ENCODE measurements around the gene RNASEH1.

The RNASEH1 gene

DNA sequence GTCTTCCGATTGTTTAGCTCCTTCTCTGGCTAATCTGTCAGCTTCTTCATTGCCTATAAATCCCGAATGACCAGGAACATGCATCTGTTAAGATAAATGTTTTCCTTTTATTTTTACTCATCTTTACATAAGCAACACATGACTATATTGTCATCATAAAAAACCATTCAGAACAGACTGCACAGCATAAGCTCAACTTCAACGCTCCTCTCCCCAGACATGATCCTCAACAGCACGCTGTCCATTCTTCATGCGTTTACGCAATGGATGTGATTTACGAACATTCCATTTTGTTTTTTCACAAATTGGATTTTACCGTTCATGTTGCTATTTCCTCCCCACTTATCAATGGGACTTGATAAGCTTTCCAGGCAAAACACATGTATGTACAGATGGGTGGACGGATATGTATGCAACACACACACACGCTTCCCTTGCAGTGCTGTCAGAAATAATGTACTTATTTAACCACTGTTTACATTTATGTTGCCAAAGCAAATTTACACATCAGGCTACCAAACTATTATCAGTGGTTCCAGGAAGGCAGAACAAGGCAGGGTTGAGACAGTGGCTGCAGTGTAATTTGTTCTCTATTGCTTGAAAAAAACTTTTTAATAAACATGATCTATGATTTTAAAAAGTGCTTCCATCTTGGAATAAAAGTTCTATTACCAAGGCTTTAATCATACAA is 12.2 kb downstream of the RNASEH1 start:
- DNase-seq = no peak

DNA sequence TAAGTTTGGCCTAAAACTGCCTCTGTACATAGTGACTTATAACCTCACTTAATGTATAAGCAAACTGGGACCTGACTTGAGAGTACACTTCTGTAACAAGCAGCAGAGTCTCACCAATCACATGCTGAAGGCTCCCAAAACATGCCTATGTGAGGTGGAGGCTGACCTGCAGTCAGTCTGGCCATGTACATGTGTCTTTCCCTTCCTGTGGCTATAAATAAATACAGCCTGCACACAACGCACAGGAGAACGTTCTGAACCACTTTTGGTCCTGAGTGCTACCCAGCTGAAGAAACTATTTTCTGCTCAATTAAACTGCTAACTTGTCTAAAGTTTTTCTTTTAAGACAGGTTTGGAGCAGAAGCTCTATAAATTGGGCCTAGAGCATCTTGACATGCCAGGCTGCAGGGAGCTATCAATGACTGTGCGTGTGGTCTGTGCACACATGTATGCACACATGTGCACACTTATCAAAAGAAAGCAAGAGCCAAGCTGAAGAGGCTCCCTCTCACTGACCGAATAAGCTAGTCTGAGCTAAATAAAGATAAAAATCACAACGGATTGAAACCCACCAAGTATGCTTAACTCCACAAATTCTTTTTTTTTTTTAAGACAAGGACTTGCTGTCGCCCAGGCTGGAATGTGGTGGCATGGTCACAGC is 15.0 kb downstream of the RNASEH1 start:
- DNase-seq = no peak

DNA sequence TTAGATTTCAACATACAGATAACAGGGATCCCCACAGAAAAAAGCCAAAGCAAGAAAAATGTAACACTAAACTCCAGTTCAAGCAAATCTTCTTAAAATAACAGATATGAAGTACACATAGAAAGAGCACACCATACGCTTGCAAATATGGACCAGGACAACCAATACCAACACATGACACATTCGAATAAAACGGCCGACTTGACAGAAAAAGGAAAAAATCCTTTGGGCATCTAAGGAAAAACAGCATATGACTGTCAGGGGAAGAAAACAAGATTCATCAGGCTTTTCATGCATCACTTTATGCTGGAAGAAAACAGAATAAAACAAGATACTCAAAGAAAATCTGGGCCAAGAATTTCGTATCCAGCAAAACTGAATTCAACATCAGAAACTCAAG is 16.0 kb downstream of the RNASEH1 start:
- no peak for DNase-seq

DNA sequence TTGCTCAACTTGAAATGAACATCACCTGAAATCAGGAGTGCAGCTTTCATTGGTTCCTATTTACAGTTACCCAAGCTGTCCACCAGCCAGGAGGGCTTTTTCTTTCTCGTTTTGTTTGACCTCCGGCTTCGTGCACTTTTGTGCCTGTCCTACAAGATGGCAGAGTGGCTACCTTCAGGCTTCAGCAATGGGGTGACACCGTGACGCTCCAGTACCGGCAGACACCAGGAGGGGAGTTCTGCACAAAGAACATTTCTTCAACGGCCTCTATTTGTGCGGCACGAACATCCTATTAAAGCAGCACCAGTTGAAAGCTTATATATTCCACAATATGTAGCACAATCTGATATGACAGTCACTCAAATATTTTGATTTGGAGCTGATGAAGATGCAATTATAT is 18.3 kb downstream of the RNASEH1 start:
- DNase-seq = no peak

DNA sequence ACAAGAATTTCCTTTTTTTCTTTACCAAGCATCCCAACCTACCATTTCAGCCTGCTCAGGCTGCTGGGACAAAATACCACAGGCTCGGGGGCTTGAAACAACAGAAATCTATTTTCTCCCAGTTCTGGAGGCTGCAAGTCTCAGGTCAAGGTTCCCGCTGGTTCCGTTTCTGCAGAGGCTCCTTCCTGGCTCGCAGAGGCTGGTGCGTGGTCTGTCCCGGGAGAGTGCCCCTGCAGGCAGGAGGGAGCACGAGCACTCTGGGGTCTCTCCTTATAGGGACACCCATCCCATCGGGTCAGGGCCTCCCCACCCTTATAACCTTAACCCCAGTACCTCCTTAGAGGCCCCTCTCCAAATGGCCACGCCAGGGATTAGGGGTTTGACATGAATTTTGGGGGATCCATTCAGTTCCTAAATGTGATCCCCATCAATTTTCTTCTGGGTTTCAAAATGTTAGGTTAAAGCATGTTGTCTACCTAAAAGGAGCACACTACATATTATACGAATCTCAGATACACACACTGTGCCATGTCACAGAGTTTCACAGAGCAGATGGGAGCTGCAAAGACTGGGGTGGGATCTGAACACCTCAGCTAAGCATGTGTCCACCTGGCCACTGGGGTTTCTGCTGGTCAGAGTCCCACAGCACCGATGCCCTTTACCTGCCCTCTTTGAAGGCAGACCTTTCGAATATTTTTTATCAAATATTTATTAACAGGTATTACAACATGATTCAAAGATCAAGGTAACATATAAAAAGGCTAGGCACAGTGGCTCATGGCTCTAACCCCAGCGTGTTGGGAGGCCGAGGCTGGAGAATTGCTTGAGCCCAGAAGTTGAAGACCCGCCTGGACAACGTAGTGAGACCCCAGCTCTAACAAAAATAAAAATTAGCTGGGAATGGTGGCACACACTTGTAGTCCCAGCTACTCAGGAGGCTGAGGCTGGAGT is 21.2 kb downstream of the RNASEH1 start:
- DNase-seq = peak; percentile 48

DNA sequence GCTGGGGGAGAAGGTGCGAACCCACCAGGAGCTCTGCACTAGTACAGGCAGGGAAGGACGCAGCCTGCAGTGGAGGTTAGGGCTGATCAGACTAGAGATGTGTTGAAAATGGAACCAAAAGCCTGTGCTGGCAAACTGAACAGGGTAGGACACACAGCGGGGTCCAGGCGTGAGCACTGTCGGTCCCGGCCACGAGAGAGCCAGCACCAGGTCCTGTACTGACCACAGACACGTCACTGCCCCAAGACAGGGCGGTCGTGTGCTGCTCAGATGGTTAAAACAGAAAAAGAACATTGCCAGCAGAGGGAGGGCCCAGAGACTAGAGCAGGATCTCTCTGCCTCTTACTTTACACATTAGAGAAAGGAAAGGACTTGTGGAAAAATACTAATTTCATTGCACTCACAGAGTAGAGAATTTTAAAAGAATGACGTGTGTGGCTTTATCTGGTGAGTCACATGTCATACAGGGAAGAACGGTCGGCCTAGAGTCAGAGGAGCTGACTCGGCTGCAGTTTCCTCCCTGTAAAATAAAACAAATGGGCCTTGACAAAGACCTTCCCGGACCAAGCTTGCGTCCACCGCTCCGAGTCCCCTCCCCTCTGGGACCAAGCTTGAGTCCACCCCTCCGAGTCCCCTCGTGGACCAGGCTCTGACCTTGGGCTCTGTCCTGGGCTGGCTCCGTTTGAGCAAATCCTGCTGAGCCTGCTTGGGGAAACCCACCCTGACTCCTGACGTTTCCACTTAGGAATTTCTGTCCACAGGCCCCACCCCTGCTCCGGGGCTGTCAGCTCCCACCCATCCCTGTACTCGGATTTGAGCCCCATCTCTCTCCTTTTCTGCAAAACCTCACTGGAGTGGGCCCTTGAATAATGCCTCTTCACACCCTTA is 22.1 kb downstream of the RNASEH1 start:
- DNase-seq = peak; percentile 62

DNA sequence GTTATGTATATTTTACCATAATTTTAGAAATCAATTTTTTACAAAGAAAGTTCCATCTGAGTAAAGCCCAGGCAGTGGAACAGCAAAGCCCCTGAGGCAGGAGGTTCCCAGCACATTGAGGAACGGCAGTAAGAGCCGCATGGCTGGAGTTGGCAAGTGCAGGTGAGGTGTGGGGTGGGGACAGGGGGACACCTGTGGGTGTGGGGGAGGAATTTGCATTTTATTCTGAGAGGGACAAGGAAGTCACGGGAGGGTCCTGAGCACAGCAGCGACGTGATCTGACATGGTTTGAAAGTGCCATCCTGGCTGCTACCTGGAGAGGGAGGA is 22.7 kb downstream of the RNASEH1 start:
- no peak for DNase-seq

DNA sequence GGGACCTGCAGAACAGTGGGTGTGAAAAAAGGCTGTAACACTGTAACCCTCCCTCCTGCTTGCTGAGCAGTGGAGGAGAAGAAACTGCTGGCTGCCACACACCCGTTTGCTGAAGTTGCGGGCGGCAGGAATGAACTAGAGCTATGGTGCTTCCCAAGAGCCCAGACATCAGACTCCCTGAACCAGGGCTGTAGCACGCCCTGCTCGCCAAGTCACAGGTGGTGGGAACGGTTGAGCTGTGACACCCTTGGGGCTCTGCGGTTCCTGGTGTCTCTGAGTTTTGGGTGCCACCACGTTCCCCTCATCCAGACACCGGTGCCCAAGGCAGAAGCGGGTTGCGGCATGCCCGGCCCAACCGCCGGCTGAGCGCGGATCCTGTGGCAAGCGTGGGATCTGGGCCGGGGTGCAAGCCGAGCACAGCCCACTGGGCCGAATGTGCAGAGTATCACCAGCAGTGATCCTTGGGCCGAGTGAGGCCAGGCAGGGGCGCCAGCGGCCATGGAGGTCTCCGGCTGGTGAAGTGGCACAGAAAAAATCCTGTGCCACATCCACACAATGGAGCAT is 23.8 kb downstream of the RNASEH1 start:
- no peak for DNase-seq

DNA sequence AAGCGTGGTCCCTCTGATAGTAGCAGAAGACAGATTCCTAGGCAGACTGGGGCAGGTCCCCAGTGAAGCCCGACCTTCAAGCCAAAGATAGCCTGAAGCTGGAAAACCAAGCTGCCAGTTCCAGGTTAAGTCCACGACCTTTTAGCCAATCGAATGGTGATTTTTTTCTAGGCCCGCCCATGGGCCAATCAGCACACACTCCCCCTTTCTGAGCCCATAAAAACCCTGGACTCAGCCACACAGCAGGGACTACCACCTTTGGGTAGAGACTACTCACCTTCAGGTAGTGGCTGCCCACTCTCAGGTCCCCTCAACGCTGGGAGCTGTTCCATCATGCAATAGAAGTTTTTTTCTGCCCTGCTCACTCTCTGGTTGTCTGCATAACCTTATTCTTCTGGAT is 24.3 kb downstream of the RNASEH1 start:
- DNase-seq = no peak

DNA sequence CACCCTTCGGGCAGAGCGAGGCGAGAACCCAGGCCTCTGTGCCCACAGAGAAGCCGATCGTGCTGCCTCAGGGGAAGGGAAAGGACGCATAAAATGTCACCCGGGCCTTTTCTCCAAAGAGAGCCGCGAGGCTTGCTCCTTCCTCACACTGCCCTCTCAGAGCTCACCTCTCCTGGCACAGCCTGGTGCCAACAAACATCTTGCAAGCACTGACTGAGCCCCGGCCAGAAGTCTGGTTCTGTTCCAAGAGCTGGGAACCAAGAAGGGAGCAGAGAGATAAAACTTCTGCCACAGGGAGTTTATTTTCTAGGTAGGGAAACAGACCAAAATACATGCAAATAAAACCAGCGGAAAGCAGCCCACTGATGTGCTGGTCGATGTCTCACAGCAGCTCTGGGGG is 25.2 kb downstream of the RNASEH1 start:
- DNase-seq = no peak

DNA sequence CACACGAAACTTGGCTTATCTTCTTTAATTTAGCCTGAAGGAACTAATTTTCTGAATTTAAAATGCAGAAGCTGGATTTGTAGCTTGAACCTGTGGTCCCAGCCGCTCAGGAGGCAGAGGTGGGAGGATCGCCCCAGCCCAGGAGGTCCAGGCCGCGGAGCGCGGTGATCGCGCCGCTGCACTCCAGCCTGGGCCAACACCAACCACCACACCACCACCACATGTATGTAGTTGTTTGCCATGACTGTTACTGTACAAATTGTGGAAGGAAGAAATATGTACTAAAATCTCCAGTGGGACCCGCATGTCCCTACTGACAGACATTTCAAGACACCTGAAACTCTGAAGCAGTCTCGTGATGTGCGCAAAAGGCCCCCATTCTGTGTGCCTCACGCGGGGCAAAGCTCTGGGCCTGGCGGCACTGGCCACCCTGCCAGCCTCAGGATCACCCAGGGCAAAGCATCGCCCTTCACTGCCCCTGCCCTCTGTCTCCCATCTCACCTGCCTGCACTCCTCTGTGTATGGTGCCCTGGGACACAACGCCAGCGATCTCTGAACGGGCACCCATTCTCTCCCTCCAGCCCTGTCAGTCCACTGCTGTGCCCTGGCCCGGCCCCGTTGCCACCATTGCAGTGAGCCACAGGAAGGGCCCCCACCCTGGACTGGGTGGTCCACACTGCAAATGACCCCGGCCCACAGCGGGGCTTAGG is 28.7 kb downstream of the RNASEH1 start:
- no peak for DNase-seq

DNA sequence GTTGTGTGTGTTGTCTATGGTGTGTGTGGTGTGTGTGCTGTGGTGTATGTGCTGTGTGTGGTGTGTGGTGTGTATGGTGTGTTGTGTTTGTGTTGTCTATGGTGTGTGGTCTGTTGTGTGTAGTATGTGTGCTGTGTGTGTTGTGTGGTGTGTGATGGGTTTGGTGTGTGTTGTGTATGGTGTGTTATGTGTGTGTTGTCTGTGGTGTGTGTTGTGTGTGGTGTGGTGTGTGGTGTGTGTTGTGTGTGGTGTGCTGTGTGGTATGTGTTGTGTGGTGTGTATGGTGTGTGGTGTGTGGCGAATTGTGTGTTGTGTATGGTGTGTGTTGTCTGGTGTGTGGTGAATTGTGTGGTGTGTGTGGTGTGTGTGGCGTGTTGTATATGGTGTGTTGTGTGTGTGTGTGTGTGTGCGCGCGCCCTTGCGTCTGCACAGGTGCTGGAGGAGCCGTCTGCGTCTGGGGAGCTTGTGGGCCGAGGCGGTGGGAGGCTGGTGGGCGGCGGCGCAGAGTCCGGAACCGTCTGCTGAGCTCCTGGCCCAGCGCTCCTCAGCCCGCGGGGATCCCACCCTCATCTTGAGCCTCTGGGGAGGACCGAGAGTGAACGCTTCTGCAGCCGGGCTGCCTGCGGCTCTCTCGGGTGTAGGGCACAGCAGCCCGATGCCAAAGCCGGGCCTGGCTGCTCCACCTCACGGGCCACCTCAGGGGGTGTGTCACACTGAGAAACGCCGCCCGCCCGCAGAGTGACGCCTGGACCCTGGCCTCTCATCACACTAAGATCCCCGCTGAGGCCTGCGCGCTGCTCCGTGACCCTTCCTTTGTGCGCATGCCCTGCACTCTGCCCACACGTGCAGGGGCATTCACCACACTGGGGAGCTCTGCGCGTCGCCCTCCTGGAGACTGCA is 30.0 kb downstream of the RNASEH1 start:
- DNase-seq = no peak

DNA sequence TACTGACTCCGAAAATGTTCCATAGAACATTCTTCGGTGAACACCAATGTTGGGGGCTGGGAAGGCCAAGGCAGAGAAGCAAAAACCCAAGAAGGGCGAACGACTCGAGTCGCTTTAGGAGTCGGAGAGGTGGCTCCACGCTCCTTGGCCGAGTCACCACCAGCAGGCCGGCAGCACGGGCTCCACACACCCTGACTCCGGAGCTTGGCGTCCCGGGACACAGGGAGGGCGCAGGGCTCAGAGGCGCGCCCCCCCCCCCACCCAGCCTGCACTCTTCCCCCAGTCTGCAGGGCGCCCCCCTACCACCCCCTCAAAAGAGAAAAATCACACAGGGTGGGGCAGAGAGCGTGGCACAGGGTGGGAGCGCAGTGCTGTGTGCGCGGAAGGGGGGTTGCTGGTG is 31.3 kb downstream of the RNASEH1 start:
- DNase-seq = no peak

DNA sequence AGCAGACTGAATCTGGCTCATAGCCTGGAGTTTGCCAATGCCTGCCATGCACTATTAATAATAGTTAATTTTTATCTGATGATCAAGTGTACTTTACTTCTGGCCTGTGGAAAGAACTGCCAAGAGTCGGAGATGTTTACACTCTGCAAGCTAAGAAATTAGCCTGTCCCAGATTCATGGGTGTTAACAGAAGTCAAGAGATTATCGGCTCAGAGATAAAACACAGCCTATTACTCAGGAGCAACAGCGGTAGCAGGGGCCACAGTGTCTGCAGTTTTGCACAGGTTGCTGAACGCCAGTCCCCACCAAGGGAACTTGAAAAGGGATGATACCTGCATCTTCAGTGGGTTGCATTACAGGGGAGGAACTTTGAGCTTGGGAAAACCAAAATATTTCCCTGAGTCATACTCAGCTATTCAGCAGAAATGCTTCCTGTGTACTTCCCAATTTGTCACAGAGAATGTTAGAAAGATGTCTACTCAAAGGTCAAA is 34.5 kb downstream of the RNASEH1 start:
- DNase-seq = peak; percentile 48

DNA sequence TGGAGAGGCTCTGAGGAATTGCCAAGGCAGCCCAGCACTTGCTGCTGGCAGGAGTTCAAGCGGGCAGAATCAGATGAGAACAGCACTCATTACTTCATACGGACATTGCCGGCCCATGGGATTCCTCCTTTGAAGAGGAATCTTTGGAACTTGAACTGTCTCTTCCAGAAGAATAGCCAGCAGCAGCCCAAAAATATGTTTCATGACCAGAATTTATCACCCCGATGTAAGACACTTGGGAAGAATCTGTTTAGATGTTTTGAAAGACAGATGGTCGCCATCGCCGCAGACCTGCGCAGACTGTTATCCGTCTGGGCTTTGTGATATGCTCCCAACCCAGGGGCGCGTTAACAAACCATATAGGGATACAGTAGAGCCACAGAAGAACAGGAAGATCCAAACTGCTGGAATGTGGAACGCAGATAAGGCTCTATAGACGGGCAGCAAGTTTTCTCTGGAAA is 35.1 kb downstream of the RNASEH1 start:
- DNase-seq = no peak

DNA sequence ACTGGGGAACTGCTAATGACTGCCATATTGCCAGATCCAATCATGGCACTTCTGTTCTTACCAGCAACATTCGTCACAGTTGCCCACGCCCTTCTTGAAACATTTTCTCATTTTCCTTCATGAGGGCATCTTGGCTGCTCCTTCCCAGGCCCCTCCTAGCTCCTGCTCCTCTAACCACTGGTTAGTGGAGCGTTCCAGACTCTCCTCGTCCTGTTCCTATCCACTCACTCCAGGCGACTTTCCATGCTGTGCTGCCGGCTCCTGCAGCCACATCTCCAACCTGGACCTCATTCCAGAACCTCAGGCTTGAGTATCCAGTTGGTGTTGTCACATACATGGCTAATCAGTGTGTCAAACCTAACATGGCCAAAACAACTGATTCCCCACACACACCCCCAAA is 37.5 kb downstream of the RNASEH1 start:
- DNase-seq = no peak

DNA sequence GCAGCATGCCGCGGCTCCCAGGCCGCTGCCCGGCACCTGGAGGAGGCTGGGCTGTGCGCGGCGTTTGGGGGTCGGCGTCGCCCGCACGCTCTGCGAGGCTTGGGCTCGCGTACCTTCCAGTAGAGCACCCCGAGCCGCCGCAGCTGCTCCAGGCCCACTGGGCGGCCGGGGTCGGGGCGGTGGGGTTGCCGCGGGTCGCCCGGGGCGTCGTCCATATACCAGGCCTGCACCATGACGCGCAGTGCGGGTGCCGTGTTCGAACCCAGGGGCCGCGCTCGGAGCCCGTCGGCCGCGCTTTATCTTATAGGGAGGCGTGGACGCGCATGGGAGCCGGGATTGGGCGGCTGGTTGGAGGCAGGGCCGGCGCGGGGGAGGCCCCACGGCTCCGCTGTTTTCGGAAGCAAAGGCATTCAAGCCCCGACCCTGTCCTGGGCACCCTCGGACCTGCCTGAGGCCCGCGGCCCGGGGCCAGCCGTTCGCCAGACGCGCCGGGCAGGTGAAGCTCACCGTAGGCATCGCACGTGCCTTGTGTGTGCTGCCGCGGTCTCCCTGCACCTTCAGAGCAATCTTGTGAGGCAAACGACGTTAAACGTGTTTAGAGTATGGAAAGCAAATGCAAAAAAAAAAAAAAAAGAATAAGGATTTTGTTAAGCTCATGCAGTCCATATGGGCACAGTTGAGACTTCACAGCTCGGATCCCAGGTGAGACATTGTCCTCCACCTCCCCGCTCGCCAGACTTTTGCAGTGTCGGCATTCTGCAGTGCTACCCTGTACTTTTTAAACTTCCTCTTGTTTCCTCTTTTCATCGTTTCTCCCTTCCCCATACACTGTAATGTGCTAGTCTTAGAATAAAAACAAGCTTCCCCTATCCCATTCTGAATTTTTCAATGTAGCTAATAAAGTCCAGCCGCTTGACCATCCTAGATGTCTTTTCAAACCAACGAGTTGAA is 38.6 kb downstream of the RNASEH1 start, which contains the start of gene ADI1:
ADI1 (minus strand) TSS at position 277 of the 951 bp plus-strand sequence; CDS start at position 233, 44 bp downstream.
- peak; percentile 72 for DNase-seq

DNA sequence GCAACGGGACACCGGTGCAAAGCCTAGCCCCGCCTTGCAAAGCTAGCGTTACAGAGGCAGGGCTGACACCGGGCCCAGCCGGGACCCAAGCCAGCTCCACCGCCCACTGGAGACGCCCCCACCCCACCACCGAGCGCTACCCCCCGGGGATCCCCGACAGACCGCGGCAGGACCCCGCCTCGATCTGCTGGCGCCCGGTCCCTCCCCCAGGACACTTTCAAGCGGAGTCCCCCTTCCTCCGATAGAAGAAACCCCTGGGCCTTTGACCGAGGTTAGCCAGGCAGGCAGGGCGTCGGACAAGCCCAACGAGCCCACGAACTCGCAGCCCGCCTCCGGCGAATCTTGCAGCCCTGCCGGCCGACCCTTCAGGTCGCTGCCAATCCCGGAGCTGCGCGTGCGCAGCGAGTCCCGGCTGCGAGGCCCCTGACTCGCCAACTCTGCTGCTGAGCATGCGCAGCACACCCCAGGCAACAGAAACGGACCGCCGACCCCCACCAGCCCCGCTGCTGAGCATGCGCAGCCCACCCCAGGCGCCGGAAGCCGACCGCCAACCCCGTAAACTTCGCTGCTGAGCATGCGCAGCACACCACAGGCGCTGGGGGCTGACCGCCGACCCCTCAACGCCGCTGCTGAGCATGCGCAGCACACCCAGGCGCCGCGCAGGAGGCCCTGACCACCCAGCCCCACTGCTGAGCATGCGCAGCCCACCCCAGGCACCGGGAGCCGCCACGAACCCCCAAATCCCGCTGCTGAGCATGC is 39.5 kb downstream of the RNASEH1 start:
- DNase-seq = peak; percentile 99
